Stimulated activated CD4-positive, alpha-beta T cell treated with anti-CD3 and anti-CD28 coated beads, TNF-alpha, amount 100 ng/mL, for 24 hours (primary cell): ENCODE data around the gene TMEM232.
"Not testable (repeated sequence)": the region's sequence is repeated elsewhere in the genome, so short reads cannot be mapped to it uniquely, and the experiment has no call there.

Experiments
- DNase-seq, 3 experiments: peaks; one replicate each; pipeline ENCODE4 v3.0.0-alpha.2; 2020; ENCODE audit warnings: low read depth in 3 of 3

TMEM232 gene

DNA sequence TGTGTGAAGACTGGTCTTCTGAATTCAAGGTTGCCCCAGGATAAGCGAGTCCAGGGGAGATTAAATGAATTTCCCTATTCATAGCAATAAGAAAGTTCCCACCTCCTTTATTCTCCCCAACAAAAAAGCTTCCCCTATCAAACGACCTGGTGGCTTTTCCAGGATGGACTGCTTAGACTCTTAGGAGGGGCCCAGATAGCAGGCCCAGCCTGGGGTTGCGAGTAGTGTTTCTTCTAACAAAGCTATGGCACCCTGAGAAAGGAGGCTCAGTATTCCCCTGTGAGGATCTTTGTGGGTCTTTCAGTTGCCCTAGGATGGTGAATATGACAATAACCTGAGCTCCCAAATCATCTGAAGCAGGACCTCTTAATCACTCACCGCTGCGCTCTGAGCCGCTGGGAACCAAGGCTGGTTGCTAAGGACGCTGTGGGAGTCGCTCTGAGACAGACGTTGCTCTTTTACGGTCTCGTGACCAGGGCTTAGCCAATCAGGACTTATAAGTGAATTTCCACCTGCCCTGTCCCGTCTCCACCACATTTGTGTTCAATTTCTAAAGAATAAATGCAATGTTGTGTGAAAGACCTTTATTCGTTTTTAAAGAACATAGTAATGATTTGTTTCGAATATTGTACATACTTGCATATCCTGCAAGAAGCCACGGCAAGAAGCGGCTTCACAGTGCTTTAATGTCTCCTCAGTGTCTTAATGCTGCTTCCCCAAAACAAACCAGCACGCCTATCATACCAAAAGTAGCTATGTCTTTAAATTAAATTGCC, at the start of gene TMEM232:
Gene TMEM232, minus strand, starts transcription at position 423 of the 776 bp plus-strand sequence. CDS start 59,319 bp downstream, outside the sequence.
- DNase-seq, result peak; percentile 50 to 63 (median 63)

DNA sequence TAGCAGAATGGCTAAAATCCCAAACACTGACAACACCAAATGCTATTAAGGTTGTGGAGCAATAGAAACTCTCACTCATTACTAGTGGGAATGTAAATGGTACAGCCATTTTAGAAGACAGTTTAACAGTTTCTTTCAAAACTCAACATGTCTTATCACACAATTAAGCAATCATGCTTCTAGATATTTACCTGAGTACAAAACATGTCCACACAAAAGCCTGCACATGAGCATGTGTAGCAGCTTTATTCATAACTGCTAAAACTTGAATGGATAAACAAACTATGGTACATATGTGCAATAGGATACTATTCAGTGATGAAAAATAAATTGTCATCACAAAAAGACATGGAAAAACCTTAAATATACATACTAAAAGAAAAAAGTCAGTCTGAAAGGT, 43.8 kb upstream of the TMEM232 start:
- DNase-seq, result no peak

DNA sequence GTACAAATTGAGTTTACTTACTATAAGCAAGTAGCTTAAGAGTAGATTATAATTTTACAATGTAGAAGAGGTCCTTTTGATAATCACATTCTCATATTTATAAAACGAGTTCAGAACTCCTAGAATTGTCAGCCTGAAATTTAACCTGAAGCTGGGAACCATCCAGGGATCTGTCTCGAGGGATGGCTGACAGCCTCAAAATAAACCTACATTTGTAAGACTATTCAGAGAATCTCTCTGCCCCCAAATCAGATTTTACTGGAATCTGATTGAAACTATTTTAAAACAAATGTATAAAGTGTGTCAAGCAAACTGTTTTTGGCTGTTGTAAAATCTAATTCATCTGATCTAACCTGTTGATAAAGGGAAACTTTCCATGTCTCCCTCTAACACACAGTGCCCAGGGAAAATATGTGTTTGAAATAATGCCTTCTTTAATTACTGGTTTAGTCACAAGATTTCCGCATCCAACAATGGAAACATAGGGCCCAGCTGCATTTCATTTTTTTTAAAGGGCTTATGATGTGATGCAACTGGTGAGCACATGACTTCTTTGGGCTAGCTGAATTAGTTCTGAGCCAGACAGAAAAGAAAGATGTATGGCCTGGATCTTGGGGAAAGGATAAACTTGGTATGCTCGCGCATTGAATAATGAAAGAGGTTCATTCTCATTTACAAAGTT, 42.7 kb upstream of the TMEM232 start:
- no peak for DNase-seq

DNA sequence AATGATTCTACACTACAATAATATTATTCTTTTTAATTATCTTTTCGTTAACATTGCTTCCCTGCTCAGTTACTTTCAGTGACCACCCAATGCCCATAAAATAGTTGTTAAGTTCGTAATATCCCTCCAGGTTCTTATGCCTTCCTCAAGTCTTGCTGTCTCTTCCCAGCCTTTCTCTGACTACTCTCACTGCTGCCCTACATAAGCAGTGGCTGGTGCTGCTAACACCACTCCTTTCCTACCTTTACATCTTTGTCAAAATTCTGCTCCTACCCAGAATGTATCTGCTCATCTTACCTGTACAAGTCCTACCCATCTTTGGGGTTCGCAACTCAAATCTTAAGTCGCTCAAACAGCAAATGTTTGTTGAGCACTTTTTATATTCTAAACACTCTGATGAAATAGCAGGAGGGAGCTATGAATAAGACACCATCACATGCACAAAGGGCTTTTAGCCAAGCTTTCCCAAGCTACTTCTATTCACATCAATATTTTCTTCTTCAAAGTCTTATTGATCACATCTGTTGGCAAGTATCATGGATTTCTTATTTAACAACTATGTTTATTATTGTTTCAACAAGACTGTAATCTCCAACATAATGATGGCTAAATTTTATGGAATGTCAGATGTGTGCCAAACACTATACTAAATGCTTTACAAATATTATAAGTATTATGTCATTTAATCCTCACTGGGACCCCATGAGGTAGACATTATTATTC, 41.8 kb upstream of the TMEM232 start:
- no peak for DNase-seq

DNA sequence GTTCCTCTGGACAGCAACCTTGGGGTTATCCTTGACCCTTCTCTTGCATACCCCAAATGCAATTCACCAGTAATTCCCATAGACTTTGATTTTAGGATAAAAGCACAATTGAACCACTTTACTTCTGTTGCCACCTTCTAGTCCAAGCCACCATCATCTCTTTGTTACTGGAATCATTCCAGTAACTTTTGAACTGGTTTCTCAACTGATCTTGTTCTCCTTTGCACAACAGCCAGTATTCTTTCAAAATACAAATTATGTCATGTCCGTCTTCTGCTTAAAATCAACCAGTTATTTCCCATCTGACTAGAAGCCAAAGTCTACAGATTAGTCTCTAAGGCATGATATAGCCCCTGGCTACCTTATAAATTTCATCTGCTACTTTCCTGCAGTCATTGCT, 33.7 kb upstream of the TMEM232 start:
- DNase-seq, result no peak

DNA sequence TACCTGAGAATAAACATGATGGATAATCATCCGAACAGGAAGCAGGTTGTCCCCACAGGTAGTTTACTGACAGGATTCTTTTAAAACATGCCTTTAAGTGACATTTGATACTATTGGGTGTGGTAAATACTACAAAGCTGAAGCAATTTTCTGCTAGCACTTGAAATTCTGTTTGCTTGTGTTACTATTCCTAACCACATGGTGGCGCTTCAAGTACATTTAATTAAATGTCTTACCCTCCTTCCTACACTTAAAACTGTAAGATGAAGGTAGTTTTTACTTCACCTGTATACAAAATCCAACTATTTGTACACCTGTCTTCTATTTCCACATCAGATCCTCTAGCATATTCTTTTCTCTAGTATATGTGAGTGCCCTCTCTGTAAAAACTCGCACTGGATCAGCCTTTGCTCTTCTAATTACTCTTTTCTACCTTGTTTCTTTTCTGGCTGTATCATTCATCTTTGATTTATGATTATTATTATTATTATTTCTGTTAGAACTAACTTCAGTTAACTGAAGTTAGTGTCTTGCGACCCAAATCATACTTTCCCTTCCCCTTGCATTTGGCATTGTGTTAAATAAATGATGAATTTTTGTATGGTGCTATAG, 30.8 kb upstream of the TMEM232 start:
- no peak for DNase-seq

DNA sequence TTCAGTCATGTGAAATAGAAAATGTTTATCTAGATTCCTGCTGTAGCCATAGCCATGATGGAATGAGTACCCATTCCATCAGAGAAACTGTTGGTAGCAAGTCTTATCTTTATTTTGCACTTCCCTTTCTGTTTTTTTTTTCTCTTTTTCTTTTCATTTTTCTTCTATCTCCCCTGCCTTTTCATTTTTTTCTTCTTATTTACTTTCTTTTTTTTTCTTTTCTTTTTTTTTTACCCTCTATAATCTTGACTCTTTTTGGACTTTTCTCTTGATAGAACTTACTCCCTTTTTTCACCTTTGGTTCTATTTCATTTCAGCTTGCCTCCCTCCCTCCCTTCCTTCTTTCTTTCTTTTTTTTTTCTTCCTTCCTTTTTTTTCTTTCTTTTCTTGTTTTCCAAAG, 27.7 kb upstream of the TMEM232 start:
- DNase-seq, result no peak

DNA sequence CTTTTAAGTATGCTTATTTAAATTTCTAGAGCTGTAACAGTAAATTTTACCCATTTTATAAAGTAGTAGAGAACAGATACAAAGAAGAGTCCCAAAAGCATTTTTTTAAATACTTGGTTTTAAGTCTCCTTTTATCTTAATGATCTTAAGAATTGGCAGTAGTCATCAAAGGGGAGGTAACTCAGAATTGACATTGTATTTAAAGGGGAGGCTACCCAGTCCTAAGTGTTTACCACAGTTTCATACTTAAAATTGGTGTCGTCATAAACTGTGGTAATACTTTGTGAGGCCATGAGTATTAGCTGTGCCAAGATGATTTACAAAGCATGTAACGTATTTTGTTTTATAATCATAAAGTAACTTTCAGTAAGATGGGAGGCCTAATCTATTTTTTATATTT, 27.1 kb upstream of the TMEM232 start:
- no peak for DNase-seq

DNA sequence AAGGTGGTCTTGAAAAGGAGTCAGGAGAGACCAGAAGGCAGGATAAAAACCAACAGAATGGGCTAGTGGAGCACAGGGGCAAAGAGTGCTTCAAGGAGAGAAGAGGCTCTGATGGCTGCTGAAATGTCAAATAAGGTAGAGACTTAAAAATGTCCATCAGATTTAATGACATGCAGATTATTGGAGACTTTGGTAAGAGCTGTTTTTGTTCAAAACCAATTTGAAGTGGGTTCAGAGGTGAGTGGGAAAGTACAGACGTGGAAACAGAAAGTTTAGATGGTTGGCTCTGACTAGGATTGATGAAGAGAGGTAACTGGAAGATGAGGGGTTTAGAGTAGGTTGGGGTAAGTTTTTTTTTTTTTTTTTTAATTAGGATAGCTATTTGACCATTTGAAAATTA, 26.5 kb upstream of the TMEM232 start:
- DNase-seq, result no peak

DNA sequence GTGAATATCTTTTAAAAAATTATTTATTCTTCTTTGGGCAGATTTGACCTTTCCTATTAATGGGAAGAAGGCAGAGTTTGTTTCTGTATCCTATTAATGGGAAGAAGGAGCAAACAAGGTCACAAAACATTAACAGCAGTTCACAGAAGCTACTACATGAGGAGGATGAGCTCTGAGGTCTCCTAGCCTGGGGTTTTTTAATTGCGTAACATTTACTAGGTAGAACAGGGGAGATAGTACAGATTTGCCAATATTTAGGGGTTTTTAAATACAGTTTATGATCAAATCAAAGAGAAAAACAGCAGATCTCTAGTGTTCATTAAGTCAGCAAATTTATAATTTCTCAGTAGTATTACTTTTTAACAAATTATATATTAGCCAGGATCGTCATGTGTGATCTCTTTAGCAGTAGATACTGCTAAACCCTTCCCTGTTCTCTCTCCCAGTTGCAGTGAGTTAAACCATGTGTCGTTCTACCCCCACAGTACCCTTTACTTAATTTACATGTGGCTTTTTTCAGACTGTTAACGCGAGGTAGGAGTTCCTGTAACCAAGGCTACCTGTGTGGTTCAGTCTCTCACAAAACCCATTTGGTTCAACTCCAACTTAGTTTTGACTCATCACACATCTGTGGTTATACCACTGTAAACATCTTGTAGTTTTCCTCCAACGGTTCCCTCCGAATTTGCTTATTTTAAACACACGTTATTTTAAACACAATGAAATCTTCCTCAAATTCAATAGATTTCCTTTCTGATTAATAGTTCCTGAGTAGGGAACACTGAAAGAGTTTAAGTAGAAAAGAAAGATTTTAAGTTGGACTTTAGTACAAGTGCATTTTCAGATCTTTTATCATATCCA, 25.7 kb upstream of the TMEM232 start:
- DNase-seq, result no peak

DNA sequence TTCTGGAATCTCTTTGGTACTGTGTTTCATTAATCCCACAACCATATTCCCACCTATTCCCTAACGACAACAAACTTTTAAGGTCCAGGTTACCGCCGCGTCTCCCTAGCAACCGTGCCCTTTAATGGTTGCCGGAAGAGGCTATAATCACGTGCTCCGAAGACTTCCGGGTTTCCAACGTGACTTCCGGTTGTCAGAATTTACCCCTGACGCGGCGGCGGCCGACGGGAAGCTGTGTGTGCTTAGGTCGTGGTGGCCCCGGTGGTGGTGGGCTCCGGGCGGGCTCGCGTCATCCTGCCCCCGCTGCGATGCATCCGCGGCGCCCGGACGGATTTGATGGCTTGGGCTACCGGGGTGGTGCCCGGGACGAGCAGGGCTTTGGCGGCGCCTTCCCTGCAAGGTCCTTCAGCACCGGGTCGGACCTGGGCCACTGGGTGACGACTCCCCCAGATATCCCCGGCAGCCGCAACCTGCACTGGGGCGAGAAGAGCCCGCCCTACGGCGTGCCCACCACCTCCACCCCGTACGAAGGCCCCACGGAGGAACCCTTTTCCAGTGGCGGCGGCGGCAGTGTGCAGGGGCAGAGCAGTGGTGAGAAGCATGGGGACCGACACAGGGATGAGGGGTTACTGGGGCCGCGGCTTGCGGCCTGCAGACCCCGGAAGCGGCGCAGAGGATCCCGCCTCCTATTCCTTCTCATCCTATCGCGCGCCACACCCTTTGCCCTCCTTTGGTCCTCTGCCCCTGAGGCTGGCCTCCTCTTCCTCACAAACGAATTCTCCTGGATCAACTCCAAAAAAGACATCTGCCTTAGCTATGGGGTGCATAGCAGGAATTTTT, 12.6 kb upstream of the TMEM232 start, which contains the start of gene SLC25A46:
Gene SLC25A46, plus strand, starts transcription at position 196 of the 840 bp plus-strand sequence. Its CDS starts 113 bp downstream, at position 309.
- DNase-seq, result peak; percentile 76 to 82 (median 80)

DNA sequence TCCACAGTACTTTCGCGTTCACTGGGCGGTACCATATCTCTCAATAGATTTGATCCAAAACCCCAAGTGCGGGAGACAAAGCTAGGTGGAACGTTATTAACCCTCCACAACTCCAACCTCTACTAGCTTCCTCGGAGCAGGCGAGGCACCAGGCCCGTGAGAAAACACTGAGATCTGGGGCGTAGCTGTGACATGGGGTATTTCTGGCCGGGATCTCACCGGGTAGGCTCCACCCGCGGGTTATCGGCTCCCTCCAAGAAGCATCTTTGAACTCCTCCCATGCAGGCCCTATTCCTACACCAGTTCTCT, 12.0 kb upstream of the TMEM232 start:
- DNase-seq, result no peak

DNA sequence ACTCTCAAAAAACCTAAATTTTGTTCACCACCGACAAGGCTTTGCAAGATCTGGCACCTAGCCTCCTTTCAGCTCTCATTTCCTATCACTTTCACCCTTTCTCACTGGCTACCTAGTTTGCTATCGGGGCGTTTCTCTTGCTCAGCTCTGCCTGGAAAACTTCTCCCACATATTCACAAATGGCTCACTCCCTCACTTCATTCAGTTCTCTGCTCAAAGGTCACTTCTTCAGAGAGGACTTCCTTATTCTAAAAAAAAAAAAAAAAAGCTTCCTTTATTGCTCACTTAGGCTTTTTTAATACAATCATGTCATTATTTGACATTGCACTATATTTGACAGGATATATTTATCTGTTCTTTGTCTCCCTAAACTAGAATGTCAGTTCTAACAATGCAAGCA, 10.3 kb upstream of the TMEM232 start:
- no peak for DNase-seq

DNA sequence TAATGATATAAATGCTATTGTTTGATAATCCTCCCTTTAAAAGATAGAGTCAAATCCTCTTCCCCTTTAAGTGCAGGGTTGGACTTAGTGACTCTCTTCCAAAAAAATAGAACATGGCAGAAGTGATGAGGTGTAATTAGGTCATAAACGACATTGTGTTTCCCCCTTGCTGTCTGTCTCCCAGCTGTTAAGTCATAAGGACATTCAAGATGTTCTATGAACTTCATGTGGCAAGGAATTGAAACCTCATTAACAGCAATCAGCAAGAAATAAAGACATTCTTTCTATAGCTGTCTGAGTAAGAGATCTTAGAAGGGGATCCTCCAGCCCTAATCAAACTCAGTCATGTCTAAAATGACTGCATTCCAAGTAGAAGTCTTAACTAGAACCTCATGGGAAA, 9.1 kb upstream of the TMEM232 start:
- no peak for DNase-seq

DNA sequence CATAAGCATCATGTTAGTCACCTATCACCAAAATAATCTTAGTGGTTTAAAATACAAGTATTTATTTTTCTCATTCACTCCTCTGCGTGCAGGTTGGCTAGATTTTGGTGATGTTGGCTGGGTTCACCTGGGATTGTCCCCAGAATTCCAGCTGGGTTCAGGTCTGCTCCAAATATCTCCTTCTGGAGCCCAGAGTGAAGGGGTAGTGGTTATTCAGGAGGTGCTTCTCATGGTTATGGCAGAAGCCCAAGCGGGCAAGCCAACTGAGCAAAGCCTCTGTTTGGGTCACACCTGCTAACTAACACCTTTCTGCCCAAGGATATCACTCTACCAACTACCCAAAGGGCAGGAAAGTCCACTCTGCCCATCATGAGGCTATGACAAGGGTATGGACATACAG, 7.6 kb upstream of the TMEM232 start:
- no peak for DNase-seq

DNA sequence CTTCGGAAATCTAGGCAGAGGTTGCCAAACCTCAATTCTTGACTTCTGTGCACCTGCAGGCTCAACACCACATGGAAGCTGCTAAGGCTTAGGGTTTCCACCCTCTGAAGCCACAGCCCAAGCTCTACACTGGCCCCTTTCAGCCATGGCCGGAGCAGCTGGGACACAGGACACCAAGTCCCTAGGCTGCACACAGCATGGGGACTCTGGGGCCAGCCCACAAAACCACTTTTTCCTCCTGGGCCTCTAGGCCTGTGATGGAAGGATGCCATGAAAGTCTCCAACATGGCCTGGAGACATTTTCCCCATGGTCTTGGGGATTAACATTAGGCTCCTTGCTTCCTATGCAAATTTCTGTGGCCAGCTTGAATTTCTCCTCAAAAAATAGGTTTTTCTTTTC, 5.0 kb upstream of the TMEM232 start:
- not testable (repeated sequence) for DNase-seq

DNA sequence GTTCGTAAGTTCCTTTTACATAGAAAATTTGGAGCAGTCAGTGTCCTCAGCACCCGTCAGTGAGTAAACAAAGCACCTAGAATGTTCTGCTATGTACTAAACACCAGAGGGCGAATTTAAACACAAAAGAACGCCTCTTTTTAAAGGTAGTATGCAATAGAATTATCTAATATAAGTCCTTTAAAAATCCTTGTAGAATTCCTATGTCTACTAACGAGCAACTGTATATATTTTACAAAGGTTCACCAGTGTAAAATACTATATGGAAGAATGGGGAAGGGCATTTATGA, 499 bp upstream of the TMEM232 start:
- DNase-seq, result no peak

DNA sequence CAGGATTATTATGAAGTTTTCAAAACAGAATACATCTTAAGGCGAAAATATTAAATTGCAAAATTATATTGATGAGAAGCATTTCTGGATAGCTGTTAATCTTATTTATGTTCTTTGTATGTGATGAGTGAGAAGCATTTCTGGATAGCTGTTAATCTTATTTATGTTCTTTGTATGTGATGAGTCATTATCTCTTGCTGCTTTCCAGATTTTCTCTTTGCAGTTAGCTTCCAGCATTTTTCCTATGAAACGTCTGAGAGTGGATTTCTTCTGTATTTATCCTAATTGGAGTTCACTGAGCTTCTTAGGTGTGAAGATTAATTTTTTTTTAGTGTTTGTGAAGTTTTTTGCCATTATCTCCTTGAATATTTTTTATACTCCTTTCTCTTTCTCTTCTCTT, 8.2 kb downstream of the TMEM232 start:
- no peak for DNase-seq

DNA sequence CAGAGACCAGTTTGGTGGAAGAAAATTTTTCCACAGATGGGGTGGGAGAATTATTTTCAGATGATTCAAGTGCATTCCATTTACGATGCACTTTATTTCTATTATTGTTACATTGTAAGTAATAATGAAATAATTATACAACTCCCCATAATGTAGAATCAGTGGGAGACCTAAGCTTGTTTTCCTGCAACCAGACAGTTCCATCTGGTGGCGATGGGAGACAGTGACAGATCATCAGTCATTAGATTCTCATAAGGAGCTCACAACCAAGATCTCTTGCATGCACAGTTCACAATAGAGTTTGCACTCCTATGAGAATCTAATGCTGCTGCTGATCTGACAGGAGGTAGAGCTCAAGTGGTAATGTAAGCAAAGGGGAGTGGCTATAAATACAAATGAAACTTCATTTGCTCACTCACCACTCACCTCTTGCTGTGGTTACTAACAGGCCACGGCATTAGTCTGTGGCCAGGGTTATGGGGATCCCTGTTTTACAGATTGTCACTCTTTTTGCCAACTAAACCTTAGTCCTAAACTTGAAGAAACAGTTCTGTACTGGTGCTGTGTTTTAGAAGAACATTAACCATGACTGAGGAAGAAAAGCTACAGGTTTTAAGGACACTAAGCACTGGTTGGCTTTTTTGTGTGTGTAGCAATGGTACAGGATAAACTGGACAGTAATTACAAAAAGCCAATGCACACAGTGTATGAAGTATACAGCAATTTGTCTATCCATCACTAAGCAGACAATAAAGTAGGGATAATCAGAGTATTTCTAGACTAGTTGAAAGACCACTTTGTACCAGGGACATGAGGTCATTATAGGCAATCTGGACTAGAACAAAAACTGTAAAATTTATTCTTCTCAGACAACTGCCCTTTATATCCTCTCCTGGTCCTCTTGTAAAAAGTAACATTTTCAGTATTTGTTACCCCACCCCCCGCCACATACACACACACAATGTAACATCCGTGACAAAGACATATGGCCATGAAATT, 9.9 kb downstream of the TMEM232 start:
- no peak for DNase-seq
